Embryonic facial prominence (tissue), 1 donor: Measurements from ENCODE around the gene ADIPOR2.

Source experiments
- DNase-seq: peaks from one replicate; pipeline ENCODE4 v3.0.0-alpha.2; 2016; ENCODE audit errors: extremely low spot score

The ADIPOR2 gene

DNA sequence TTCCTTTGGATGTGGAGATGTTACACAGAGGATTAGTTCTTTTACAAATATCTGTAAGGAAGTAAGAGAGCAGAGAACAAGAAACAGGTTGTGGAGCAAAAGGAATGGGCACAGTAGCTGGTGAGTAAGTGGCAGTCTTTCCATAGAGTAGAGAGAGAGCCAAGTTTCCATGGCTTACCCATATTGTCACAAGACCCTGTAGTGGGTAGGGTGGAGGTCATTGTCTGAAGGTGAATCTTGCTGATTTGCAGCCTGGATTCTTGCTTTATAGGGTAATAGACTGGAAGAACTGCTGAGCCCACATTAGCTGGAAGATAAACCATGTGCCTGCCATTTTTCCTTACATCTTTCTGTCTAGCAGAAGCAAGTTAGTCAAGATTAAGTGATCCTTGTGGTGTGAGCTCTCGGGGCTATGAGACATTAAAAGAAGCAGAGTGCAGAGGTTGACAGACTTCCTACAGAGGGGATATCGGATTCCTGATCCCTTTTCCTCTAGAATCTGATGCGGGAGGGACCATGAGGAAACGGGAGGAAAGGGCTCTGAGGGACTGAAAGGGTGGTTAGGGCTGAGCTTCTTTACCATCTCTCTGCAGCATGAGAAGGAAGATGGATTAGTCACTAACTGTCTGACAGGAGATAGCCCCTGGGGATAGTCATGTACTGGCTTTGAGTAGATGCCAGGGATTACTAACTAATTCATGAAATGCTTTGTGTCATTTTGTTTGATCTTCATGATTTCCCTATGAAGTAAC, 85.5 kb downstream of the ADIPOR2 start:
- DNase-seq: no peak

DNA sequence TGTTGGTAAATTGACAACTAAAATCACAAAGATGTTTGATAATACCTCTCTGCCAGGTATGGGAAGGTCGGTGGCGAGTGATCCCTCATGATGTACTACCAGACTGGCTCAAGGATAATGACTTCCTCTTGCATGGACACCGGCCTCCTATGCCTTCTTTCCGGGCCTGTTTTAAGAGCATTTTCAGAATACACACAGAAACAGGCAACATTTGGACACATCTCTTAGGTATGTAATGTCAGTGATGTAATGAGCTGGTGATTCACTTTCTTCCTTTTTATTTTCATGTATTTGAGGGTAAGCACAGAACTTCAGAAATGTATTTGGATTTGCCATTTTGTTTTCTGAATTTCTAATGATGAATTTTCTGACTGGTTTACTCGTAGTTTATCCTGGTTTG, 86.9 kb downstream of the ADIPOR2 start:
- no peak for DNase-seq

DNA sequence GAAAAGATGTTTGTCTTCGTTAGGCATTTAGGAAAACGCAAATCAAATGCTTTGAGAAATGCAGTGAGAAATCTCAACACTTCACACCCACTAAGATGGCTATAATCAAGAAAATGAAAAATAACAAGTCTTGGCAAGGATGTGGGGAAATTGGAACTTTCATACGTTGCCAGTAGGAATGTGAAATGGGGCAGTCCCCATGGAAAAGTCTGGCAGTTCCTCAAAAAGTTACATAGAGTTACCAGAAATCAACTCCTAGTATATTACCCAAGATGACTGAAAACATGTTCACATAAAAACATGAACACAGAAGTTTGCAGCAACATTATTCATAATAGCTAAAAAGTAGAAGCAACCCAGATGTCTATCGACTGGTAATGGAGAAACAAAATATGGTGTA, 88.0 kb downstream of the ADIPOR2 start:
- no peak for DNase-seq

DNA sequence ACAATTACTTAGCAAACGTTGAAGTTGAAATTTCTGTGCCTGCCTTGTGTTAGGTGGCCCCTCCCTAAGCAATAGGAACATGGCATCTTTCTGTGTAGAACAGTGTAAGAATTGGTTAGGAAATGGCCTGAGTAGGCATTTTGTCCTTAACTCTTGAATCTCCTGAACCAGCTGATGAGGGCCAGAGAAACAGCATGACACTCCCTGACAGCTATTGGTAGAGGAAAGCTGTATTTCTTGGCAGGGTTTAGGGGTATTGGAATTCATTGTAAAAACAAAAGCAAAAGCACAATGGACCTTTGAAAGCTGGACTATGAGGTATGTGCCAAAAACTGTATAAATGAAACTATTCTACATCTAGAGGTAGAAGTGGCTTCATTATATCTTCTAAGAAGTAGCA, 88.9 kb downstream of the ADIPOR2 start:
- DNase-seq: no peak

DNA sequence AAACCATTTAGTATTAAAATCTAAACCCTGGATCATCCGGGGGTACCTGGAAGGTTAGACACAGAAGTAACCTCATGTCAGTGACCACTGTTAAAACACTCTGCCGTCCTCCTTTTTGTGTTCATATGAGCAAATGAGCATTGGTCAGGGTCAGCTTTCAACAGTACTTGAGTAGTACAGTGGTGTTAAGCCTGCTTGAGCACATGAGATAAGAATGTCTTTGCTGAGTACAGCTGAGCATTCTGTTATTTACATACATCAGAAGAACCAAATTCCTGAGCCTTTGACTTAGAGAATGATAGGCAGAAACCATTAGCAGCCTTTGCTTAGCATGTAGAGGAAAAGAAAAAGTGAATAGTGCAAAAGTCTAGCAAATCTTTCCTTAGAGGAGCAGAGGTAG, 90.9 kb downstream of the ADIPOR2 start:
- DNase-seq: no peak

DNA sequence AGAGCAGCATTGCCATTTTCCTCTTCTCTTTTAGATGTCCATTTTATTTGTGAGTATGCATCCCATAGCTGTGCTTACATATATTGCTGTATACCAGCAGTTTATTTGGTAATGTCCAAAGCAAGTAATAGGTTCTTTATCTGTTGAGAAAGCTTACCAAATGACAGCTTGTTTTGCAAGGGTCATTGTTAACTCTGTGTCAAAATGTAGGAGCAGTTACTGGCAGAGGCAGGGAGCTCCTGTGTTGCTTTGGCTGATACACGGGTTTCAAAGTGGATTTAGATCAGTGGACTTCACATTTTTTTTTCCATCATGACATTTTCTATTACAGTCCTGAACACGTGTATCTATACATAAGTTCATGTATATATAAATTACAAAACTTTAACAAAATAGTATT, 91.3 kb downstream of the ADIPOR2 start:
- no peak for DNase-seq

DNA sequence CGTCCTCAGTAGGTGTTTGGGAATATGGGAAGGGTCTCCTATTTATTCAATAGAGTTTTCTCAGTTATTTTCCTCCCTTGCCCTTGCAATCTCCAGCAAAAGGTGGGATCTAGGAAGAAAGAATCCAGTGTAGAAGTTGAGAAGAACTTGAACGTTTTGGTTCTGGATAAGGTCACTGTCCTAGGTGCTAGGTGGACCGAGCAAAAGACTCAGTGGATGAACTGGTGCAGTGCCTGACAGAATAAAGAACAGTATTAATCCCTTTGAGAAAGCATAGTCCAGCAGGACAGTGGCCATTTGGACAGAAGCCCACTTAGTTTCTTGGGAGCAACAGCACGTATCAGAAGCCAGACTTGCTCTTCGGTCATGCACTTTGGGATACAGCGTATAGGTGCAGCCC, 96.8 kb downstream of the ADIPOR2 start:
- DNase-seq: no peak

DNA sequence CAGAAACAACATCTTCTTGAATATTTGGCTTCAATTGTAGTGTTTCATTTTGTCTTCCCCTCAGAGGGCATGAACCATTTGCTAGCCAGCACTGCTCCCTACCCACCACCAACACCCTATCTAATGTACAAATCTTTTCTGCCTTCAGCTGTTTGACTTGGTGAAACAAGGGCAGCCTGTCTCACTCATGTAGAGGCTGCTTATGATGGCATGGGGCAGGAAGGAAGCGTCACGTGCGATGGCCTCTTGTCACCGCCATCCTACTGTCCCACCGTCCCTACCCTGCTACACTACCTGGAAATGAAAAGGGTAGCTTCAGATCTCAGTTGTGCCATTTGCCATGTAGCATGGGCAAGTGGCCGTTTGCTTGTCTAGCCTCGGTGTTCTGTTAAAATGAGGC, 99.6 kb downstream of the ADIPOR2 start:
- no peak for DNase-seq

DNA sequence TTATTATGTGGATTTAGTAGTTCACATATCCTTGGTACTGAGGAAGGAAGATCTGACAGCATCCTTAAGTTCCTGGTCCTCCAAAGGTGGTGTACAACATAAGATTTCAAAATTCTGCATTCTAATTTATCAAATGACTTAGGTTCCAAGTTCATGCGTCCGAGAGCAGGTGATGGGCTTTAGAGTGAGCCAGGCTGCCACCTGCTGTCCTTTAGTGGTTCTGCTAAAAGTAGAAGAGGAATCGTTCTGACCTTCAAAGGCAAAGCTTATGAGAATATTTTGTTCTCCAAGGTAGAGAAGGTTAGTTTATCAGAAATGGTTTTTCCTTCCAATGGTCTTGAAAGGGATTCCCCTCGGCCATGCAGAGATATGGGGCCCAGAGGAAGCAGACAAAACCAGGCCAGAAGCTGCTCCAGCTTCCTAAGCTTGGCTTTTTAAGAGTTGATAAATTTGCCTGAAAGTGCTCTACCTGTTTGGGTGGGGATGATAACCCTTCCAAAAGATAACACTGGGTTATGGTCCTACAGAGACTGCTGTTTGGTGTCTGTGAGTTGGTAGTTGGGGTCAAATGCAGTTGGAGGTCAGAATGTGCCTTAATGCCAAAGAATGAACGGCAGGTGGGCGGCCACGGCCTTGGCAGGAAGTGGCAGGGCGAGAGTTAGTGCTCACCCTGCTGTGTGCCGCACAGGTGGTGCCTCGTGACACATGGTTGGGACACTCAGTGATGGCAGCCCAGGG, 100.4 kb downstream of the ADIPOR2 start:
- DNase-seq: peak; percentile 25

DNA sequence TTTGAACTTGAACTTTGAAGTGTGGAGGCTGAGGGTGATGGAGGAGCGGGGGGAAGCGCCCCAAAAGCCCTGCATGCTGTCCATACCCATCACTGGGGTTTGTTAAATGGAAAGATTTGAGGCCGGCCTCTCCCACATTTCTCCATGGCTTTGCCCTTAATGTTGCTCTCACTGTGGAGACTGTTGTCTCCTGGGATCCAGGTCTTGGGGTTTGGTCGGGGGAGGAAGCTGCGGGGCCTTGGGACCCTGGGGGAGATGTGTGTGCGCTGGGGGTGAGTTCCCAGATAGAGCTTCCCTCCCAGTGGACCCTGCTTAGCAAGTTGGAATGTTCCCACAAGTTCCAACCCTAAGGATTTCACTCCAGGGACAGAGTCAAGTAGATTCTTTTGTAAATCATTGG, 101.5 kb downstream of the ADIPOR2 start:
- DNase-seq: no peak

DNA sequence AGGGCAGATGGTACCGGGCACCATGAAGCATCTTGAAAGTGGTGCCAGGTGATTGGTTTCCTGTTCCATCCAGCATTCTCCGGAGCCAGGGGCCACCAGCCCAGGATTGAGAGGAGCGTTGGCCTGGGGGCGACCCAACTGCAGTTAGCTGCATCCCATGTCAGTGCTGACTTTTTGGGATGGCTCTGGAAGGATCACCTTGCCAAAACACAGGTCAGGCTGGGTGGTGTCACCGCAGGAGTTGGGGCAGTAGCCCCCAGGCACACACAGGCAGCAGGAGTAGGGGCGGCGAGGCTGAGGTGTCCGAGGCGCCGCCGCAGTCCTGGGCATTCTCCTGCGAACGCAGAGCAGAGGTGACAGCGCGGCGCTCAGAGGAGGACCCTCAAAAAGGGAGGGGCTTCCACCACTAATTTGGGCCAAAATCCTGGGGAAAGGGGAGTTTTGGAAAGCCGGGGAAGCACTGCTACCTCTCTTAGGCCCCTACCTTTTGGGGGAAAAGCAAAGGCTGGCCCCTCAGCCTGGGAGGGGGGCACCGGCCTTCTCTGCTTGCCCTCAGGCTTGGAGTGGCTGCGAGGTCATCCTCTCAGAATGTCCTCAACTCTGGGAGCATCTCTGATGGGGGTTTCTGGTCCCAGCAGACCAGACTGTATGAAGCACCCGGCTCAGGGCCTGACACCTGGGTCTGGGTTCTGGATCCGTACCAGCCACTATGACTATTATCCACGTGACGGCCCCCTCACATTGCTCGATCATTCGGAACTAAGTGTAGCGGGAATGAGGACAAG, 102.7 kb downstream of the ADIPOR2 start:
- no peak for DNase-seq

DNA sequence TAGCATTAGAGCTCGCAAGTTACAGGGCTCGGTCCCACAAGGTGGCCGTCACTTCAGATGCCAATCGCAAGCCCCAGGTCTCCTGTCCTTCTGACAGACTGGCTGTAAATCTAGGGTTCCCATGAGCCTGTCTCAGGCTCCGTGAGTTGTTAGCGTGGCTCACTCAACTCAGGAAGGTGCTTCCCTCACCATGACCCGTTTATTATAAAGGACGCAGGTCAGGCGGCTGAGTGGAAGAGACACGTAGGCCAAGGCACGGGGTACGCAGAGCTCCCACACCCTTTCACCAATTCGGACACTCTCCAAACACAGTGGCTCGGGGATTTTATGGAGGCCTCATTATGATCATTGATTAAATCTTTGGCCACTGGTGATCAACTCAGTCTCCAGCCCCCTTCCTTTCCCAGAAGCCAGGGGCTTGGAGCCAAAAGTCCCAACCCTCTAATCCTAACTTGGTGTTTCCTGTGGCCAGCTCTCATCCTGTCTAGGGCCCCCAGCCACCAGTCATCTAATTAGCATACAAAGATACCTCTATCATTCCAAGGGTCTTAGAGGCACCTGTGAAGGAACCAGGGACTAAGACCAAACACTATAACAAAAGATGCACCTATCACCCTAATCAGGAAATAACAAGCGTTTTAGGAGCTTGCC, 103.7 kb downstream of the ADIPOR2 start:
- no peak for DNase-seq

DNA sequence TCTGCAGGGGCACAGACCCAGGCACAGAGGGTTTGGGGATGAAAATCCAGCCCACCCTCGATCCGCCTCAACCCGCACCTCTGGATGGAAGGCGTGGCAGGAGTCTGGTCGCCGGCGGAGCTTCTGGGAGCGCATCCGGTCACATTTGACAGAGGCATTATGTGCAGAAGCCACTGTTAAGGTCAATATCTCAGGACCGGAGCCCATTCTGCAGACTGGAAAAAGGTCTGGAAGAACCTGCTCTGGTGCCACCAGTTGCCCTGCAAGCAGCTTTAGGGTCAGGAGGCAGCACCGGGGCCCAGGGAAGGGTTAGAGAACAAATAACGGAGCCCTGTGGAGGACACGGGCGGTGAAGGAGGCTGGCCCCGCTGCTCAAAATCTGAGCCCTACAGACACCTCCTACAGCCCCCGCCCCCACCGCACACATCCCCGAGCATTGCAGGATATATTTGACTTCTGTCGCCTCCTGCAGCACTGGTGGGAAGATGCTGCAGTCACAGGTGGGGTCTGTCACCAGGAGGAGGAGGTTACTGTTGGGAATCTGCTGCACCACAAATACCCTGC, 104.4 kb downstream of the ADIPOR2 start:
- DNase-seq: no peak

DNA sequence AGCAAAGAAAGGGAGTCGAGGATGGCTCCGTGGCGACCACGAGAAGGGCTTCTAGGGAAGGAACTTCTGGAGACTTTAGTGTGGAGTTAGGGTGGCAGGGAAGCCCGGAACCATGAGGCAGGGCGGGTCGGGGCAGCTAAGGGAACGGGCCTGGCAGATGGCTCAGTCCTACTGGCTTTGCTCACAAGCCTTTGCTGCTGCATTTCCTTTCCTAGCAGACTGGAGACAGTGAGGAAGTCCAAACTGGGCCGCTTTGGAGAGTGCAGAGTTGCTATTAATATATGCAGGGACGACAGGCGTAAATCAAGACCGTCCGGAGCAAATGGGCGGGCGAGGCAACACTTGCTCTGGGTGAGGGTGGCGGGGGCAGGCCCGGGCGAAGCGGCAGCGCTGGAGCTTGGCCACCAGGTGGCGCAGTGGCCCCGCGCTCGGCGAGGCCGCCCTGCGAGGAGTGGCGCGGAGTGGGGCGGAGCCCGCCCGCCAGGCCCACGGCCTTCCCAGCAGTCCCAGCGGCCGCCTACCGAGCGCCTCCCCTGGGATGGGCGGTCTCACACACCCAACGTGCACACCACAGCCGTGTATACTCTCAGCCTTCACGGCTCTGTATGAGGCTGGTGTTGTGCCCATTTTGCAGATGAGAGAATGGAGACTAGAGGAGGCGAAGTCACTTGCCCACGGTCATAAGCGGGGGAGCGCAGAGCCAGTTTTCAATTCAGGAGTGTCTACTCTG, 105.1 kb downstream of the ADIPOR2 start:
- DNase-seq: peak; percentile 65

DNA sequence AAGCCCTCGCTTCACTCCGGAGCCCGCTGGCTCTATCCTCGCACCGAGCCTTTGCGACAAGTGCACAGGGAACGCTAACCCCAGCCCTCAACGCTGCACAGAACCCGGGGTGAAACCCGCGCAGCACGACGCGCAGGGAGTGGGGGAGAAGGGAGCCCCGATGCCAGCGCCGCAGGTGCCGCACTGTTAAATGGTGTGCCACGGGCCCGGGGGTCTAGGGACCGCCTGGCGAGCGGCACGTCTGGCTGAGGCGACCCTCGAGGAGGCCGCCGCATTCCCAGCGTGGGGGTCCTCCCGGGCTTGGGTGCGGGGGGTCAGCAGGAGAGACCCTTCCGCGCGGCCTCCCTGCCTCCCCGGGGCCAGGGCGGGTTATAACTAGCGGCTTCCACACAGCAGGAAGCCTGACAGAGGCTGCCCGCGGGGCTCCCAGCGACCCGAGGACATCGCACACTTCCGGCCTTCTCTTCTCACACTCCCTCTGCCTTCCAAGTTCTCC, 105.7 kb downstream of the ADIPOR2 start:
- peak; percentile 17 for DNase-seq

DNA sequence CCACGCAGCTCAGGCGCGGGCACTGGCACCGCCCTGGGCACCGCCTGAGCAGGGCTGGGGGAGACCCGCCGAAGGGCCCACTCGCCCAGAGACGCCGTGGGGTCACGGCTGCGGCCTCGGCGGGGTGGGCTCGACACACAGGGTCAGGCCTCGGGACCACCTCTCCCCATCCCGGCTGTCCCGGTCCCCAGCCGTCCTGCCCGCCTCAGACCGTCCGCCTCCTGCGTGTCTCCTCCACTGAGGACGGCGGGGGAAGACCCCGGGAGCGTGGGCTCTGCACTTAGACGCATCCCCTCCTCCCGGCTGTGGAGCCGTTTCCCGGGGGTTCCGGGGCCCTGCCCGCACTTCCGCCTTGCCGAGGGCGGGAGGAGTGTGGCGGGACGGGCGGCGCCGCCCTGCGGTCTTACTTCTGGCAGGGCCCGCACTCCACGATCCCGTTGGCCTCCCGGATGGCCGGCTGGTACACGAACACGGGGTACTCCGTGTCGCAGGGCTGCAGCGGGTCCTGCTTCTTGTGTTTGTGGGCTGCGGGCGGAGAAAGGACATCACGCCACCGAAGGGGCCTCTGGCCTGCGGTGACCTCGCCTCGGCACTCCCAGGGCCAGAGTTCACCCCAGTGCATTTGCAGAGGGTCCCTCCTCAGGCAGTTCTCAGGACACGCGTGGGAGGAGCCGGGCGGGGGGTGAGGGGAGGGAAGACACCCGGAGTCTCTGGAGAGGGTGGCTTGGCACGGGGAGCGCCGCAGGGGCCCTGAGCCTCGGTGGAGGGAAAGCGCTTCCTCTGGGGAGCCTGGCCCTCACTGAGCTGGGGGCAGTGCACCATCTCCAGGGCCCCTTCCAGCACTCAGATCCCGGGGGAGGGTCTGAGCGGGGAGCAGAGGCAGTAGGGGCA, 106.4 kb downstream of the ADIPOR2 start:
- DNase-seq: no peak

DNA sequence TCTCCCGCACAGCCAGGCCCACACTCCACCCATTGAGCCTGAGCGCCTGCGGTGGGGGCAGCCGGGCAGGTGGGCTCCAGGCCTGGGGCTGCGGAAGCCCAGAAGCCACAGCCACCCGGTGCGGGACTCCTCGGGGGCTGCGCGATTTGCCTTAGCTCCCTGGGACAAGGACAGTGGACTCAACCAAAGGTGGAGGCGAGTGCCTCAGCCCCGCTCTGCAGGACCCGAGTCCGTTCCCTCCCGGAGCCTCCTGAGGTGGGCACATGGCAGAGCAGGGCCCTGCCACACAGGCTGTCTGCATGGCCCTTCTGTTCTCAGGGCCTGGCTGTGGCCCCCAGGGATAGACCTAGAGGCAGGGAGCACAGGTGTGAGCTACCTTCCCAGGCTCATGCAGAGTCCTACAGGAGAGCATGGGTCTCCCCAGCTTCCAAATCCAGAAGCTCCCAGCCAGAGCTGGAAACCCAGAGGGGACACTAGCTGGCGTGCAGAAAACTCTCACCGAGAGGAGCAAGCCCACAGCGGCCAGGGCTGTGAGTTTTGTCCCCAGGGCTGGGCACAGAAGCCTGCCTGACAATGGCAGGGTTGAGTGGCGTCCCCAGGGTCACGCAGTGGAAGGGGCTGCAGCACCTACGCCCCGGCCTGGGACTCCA, 107.2 kb downstream of the ADIPOR2 start:
- no peak for DNase-seq

DNA sequence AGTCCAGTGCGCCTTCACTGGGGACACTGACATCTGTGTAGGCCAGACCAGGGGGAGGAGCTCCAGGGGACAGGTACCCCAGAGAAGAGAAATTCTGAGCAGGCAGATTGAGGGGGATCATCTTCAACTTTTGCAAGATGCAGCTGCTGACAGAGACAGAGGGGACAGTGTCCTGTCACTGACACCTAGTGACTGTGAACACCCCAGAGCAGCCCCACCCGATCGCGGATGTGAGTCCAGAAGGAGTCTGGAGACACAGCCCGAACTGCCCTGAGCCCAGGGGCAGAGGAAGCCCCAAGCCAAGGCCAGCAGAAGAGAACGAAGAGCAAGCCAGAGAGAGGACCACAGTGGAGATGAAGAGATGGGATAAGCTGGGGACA, 107.8 kb downstream of the ADIPOR2 start:
- no peak for DNase-seq
